HUDEP-2 (cell line): Measurements from ENCODE around the gene OOSP4B.
"Not testable (repeated sequence)": the region's sequence is repeated elsewhere in the genome, so short reads cannot be mapped to it uniquely, and the experiment has no call there.

Source experiments
- DNase-seq, 76 experiments: peaks; one replicate each; lab custom pipeline; 2025; ENCODE audit not compliant: unreplicated experiment in 76 of 76; lab: John Stamatoyannopoulos, UW

OOSP4B gene

GRCh38 chr11:60016881-60017280 is at the start of gene OOSP4B:
OOSP4B (plus strand) TSS chr11:60017181.
- DNase-seq: no peak

DNA sequence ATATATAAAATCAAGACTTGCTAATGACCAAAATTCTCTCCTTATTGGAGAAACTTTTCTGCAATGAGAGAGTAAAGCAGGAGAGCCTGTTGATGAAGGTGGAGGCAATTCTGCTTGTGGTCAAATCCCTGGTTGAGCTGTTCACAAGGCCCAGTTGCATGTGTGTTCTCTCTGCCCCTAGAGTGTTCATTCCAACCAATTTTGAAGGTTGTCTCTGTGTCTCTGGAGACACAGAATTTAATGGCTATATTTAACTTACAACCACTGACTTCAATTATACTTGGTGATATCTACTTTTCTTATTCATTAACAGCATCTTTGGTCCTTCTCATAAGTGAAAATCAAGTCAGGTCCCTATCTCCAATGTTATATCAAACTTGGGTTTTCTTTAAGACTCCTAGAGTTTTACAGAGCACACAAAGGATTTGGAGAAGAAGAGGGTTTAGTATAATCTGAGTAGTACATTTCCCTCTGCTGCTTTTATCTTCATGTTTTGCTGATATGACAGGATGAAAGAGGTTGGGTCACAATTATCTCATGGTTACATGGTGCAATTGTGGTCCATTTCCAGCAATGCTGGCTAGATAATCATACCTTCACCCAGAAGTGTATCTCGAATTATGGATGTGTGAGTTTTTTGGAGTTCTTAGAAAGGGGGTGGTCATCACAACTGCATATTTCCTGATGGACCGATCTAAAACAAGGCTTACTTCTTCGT is 49.1 kb upstream of the OOSP4B start:
- peak in 60 of 76 experiments; percentile 2 to 97 (median 70) for DNase-seq

- DNase-seq: peak in 6 of 76 experiments; percentile 21 to 66 (median 50)
Observed at GRCh38 chr11:59968395-59968783, 48.6 kb upstream of the OOSP4B start.

DNA sequence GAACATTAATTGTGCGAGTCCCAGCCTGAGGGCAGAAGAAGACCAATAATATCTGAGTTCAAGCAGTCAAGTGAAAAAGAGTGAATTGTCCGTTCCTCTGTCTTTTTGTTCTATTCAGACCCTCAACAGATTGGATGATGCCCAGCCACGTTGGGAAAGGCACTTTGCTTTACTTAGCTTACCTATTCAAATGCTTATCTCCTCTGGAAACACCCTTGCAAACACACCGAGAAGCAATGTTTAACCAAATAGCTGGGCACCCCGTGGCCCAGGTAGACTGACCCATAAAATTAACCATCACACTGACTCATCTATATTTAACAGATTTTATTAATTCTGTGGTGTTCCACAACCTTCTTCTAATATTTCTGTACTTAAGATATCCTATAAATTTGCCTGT is 43.9 kb upstream of the OOSP4B start:
- DNase-seq: no peak

DNA sequence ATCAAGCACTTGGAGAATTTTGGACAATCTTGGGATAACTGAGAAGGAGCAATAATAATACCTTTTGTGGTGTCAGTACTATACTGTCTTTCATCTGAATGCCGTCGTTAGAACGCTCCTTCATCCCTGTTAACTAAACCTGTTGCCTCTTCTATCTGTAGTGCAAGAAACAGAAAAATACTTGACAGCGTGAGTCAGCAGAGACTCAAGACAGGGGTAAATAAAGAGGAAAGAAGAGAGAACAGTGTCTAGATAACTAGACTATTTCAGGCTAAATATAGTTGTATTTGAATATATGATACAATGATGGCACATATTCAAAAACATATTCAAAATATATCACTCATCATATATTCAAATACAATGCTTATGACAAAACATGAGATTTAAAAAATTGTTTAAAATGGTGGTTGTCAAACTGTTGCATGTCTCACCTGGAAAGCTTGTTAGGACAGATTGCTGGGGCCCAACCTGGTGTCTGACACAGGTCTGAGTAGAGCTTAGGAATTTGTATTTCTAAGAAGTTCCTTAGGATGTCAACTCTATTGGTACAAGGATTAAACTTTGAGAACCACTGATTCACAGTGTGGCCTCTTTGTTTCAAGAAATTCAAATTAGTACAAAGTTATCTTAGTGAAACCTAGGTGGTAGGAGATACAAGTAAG is 35.7 kb upstream of the OOSP4B start:
- DNase-seq: no peak

DNA sequence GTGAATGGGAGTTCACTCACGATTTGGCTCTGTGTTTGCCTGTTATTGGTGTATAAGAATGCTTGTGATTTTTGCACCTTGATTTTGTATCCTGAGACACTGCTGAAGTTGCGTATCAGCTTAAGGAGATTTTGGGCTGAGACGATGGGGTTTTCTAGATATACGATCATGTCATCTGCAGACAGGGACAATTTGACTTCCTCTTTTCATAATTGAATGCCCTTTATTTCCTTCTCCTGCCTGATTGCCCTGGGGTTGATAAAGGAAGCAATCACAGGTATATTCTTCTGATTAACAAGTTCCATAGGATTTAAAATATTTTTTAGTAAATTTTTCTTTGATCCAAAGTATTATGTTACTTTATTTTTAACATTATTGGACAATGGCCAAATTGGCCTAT is 34.9 kb upstream of the OOSP4B start:
- DNase-seq: not testable (repeated sequence)

DNA sequence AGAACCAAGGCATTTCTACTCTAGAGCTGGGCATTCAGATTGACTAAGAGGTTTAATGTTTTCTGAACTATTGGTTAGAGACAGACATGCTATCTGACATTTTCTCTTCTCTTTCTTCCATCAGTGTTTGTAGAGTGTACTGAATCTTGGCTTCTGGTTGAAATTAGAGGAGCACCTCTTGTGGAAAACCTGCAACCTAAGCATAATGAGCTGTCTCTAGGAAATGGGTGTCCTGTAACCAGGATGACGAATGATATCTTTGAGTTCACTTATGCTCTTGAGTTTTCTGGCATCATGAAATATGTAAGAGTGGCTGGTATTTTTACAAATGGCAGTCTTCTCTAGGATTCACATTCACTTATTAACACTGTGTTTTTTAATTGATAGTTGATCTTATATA is 33.8 kb upstream of the OOSP4B start:
- DNase-seq: no peak

GRCh38 chr11:59984368-59984767 is 32.6 kb upstream of the OOSP4B start:
- no peak for DNase-seq

- DNase-seq: no peak
Observed at GRCh38 chr11:59990421-59990820, 26.6 kb upstream of the OOSP4B start.

DNA sequence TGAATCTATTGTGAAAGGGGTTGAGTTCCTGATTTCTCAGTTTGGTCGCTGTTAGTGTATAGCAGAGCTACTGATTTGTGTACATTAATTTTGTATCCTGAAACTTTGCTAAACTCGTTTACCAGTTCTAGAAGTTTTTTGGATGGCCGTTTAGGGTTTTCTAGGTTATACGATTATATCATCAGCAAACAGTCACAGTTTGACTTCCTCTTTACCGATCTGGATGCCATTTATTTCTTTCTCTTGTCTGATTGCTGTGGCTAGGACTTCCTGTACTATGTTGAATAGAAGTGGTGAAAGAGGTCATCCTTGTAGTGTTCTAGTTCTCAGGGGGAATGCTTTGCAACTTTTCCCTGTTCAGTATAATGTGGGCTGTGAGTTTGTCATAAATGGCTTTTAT is 24.6 kb upstream of the OOSP4B start:
- DNase-seq: no peak

- no peak for DNase-seq
Observed at GRCh38 chr11:59997800-59998199, 19.2 kb upstream of the OOSP4B start.

DNA sequence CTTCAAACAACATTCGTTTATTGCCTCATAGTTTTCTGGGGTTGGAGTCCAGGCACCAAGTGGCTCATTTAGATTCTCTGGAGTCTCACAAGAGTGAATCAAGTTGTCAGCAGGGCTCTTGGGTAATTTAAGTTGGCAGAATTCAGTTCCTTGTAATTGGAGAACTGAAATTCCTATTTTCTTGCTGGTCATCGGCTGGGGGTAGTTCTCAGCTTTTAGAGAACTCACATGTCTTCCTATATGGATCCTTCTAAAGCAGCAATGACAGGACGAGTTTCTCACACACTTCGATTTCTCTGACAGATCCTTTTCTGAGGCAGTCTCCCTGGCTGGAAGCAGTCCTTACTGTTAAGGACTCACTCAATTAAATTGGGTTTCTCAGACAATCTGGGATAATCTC is 17.3 kb upstream of the OOSP4B start:
- no peak for DNase-seq

- DNase-seq: no peak
Observed at GRCh38 chr11:60003729-60004128, 13.3 kb upstream of the OOSP4B start.

- DNase-seq: no peak
Observed at GRCh38 chr11:60005360-60005759, 11.6 kb upstream of the OOSP4B start.

DNA sequence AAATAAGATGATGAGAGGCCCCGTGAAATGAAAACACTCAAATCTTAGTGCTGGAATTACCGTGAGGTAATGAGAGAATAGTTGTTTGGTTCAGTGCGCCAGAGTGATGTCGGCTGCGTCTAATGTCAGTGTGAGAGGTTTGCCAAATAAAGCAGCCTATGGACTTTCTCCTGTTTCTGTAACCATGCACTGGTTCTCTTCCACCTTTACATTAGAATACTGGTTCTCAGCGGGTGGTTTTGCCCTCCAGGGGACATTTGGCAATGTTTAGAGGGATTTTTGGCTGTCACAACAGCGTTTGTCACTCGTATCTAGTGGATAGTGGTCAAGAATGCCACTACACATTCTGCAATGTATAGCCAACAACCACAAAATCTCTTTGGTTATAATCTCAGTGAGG is 1.1 kb downstream of the OOSP4B start:
- DNase-seq: no peak

DNA sequence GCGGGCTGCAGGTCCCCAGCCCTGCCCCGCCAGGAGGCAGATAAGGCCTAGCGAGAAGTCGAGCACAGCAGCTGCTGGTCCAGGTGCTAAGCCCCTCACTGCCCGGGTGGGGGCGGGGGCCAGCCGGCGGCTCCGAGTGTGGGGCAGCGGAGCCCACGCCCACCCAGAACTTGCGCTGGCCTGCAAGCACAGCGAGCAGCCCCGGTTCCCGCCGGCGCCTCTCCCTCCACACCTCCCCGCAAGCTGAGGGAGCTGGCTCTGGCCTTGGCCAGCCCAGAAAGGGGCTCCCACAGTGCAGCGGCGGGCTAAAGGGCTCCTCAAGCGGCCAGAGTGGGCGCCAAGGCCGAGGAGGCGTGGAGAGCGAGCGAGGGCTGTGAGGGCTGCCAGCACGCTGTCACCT is 3.4 kb downstream of the OOSP4B start:
- not testable (repeated sequence) for DNase-seq

GRCh38 chr11:60029015-60029632 is 12.1 kb downstream of the OOSP4B start:
- DNase-seq: no peak

DNA sequence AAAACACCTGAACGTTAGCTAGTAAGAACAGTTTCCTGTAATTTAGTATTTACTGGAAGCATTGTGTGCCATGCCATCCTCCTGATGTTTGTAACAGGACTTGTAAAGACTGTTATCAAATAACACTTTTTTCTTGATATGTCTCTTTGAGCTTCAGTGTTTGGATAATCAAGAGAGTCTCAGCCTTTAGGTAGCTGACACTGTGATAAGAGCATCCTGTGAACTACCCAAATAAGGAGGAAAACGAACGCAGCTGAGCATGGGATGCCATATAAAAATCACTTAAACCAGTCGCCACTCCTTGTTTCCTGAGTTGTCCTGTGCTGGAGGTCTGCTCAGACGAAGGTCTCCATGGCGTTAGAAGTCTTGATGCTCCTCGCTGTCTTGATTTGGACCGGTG is 23.1 kb downstream of the OOSP4B start, which contains the start of gene OOSP2:
Gene OOSP2, plus strand, starts transcription at position 301 of the 400 bp plus-strand sequence. Its CDS starts 51 bp downstream, at position 352.
- DNase-seq: no peak

GRCh38 chr11:60050422-60050821 is 33.4 kb downstream of the OOSP4B start:
- not testable (repeated sequence) for DNase-seq

DNA sequence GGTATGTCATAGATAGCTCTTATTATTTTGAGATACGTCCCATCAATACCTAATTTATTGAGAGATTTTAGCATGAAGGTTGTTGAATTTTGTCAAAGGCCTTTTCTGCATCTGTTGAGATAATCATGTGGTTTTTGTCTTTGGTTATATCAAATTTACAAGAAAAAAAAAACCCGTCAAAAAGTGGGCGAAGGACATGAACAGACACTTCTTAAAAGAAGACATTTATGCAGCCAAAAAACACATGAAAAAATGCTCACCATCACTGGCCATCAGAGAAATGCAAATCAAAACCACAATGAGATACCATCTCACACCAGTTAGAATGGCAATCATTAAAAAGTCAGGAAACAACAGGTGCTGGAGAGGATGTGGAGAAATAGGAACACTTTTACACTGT is 33.9 kb downstream of the OOSP4B start:
- DNase-seq: not testable (repeated sequence)

- no peak for DNase-seq
Observed at GRCh38 chr11:60056349-60056969, 39.5 kb downstream of the OOSP4B start, which contains the start of gene MS4A3. MS4A3 (plus strand) TSS chr11:60056665; CDS start chr11:60061161, 4,496 bp downstream.
